GM23338 (cell line): Measurements from ENCODE around the gene SCN9A.

Experiments
- CREB1 ChIP-seq: fragments of 250-450 bp; sonication (Bioruptor Pico); IDR thresholded peaks from 2 replicates; pipeline ENCODE4 v1.5.0; 2020; ENCODE audit warnings: low read depth, mild to moderate bottlenecking, moderate library complexity
- EZH2 ChIP-seq: fragments of 200-600 bp; sonication (generic); IDR thresholded peaks from one replicate; pipeline ENCODE4 v1.8.0; 2017; ENCODE audit warnings: antibody characterized with exemption, mild to moderate bottlenecking, low read depth; ENCODE audit not compliant: unreplicated experiment
- EZH2phosphoT487 ChIP-seq: fragments of 200-600 bp; sonication (generic); IDR thresholded peaks from one replicate; pipeline ENCODE4 v1.8.1; 2018; ENCODE audit warnings: antibody characterized with exemption; ENCODE audit not compliant: unreplicated experiment
- POLR2AphosphoS5 ChIP-seq: IDR thresholded peaks from 2 replicates; pipeline ENCODE4 v1.6.1; 2016; ENCODE audit warnings: antibody characterized with exemption, low read depth
- ZNF331 ChIP-seq: fragments of 250-450 bp; sonication (Bioruptor Pico); IDR thresholded peaks from 2 replicates; pipeline ENCODE4 v1.5.0; 2020; ENCODE audit warnings: low read depth, mild to moderate bottlenecking, moderate library complexity
- TF ChIP-seq, protein P1 (sequence below), 2 experiments: fragments of 200-600 bp in 1 of 2; sonication (generic) in 1 of 2; conservative IDR thresholded peaks; 2 replicates each; pipeline versions ENCODE4 v1.5.1 to v1.6.1; 2016 to 2017; ENCODE audit warnings: antibody characterized with exemption in 2 of 2, low read depth in 2 of 2, mild to moderate bottlenecking in 2 of 2, moderate library complexity in 1 of 2
- TF ChIP-seq, protein P2 (sequence below): IDR thresholded peaks from one replicate; pipeline ENCODE4 v1.6.1; 2018; ENCODE audit warnings: antibody characterized with exemption; ENCODE audit not compliant: unreplicated experiment
- TF ChIP-seq, protein P3 (sequence below): fragments of 250-450 bp; sonication (Bioruptor Pico); IDR thresholded peaks from 2 replicates; pipeline ENCODE4 v1.5.0; 2020; ENCODE audit warnings: mild to moderate bottlenecking, moderate library complexity

DNA sequence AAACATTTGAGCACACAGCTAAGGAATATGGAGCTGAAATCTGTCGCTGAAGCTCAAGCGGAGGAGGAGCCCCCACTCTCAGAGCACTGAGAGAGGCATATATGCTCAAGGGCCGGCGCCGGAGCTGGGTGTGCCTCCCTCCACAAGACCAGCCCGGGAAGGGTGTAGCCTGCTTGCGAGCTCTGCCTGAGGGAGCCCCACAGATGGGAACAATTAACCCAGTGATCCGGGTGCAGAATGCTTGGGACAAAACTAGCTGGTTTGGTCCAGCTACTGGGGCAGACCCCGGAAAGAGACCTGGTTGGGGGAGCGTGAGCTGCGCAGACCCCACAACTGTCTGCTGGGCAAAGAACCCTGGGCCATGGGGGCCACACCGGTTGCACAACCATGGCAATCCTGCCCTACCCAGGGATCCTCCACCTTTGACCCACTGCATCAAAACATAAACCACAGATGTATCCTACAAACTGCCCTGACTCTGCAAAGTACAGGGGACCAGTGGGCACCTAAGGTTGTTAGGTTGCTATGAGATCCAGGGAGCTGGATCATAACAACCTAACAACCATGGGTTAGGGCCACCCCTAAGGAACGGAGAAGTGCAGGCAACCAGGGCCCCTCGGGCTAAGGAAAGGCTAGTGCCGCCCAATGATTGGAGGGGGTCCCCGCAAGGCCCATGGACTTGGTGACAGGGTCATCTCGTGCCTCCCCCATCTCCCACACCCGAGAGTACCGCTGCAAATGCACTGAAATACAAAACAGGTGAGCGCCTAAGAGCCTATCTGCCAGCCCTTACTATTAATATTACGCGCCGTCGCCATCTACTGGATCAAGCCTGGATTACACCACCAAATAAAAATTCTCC is 194.6 kb downstream of the SCN9A start:
- TF ChIP-seq, protein P1, sequence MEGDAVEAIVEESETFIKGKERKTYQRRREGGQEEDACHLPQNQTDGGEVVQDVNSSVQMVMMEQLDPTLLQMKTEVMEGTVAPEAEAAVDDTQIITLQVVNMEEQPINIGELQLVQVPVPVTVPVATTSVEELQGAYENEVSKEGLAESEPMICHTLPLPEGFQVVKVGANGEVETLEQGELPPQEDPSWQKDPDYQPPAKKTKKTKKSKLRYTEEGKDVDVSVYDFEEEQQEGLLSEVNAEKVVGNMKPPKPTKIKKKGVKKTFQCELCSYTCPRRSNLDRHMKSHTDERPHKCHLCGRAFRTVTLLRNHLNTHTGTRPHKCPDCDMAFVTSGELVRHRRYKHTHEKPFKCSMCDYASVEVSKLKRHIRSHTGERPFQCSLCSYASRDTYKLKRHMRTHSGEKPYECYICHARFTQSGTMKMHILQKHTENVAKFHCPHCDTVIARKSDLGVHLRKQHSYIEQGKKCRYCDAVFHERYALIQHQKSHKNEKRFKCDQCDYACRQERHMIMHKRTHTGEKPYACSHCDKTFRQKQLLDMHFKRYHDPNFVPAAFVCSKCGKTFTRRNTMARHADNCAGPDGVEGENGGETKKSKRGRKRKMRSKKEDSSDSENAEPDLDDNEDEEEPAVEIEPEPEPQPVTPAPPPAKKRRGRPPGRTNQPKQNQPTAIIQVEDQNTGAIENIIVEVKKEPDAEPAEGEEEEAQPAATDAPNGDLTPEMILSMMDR (conservative IDR thresholded peaks at IDR 0.05; ENCODE audit: low read depth in 2 of 2) = peak; percentile 67 to 69
- TF ChIP-seq EZH2 (no peak), EZH2phosphoT487 (no peak), POLR2AphosphoS5 (no peak), ZNF331 (CRISPR knock-in tag) (no peak), CREB1 (CRISPR knock-in tag) (no peak)
- TF ChIP-seq, protein P2, sequence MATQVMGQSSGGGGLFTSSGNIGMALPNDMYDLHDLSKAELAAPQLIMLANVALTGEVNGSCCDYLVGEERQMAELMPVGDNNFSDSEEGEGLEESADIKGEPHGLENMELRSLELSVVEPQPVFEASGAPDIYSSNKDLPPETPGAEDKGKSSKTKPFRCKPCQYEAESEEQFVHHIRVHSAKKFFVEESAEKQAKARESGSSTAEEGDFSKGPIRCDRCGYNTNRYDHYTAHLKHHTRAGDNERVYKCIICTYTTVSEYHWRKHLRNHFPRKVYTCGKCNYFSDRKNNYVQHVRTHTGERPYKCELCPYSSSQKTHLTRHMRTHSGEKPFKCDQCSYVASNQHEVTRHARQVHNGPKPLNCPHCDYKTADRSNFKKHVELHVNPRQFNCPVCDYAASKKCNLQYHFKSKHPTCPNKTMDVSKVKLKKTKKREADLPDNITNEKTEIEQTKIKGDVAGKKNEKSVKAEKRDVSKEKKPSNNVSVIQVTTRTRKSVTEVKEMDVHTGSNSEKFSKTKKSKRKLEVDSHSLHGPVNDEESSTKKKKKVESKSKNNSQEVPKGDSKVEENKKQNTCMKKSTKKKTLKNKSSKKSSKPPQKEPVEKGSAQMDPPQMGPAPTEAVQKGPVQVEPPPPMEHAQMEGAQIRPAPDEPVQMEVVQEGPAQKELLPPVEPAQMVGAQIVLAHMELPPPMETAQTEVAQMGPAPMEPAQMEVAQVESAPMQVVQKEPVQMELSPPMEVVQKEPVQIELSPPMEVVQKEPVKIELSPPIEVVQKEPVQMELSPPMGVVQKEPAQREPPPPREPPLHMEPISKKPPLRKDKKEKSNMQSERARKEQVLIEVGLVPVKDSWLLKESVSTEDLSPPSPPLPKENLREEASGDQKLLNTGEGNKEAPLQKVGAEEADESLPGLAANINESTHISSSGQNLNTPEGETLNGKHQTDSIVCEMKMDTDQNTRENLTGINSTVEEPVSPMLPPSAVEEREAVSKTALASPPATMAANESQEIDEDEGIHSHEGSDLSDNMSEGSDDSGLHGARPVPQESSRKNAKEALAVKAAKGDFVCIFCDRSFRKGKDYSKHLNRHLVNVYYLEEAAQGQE = no peak
- TF ChIP-seq, protein P3, sequence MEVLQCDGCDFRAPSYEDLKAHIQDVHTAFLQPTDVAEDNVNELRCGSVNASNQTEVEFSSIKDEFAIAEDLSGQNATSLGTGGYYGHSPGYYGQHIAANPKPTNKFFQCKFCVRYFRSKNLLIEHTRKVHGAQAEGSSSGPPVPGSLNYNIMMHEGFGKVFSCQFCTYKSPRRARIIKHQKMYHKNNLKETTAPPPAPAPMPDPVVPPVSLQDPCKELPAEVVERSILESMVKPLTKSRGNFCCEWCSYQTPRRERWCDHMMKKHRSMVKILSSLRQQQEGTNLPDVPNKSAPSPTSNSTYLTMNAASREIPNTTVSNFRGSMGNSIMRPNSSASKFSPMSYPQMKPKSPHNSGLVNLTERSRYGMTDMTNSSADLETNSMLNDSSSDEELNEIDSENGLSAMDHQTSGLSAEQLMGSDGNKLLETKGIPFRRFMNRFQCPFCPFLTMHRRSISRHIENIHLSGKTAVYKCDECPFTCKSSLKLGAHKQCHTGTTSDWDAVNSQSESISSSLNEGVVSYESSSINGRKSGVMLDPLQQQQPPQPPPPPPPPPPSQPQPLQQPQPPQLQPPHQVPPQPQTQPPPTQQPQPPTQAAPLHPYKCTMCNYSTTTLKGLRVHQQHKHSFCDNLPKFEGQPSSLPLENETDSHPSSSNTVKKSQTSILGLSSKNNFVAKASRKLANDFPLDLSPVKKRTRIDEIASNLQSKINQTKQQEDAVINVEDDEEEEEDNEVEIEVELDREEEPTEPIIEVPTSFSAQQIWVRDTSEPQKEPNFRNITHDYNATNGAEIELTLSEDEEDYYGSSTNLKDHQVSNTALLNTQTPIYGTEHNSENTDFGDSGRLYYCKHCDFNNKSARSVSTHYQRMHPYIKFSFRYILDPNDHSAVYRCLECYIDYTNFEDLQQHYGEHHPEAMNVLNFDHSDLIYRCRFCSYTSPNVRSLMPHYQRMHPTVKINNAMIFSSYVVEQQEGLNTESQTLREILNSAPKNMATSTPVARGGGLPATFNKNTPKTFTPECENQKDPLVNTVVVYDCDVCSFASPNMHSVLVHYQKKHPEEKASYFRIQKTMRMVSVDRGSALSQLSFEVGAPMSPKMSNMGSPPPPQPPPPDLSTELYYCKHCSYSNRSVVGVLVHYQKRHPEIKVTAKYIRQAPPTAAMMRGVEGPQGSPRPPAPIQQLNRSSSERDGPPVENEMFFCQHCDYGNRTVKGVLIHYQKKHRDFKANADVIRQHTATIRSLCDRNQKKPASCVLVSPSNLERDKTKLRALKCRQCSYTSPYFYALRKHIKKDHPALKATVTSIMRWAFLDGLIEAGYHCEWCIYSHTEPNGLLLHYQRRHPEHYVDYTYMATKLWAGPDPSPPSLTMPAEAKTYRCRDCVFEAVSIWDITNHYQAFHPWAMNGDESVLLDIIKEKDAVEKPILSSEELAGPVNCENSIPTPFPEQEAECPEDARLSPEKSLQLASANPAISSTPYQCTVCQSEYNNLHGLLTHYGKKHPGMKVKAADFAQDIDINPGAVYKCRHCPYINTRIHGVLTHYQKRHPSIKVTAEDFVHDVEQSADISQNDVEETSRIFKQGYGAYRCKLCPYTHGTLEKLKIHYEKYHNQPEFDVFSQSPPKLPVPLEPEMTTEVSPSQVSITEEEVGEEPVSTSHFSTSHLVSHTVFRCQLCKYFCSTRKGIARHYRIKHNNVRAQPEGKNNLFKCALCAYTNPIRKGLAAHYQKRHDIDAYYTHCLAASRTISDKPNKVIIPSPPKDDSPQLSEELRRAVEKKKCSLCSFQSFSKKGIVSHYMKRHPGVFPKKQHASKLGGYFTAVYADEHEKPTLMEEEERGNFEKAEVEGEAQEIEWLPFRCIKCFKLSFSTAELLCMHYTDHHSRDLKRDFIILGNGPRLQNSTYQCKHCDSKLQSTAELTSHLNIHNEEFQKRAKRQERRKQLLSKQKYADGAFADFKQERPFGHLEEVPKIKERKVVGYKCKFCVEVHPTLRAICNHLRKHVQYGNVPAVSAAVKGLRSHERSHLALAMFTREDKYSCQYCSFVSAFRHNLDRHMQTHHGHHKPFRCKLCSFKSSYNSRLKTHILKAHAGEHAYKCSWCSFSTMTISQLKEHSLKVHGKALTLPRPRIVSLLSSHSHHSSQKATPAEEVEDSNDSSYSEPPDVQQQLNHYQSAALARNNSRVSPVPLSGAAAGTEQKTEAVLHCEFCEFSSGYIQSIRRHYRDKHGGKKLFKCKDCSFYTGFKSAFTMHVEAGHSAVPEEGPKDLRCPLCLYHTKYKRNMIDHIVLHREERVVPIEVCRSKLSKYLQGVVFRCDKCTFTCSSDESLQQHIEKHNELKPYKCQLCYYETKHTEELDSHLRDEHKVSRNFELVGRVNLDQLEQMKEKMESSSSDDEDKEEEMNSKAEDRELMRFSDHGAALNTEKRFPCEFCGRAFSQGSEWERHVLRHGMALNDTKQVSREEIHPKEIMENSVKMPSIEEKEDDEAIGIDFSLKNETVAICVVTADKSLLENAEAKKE = no peak
